CD4-positive, alpha-beta T cell treated with Interleukin-6 for 4 hours (primary cell): ENCODE measurements around the gene TRAPPC11.
A peak's percentile ranks its signal among the peaks of the same experiment; 100 is the strongest.
"Not testable (repeated sequence)": the region's sequence is repeated elsewhere in the genome, so short reads cannot be mapped to it uniquely, and the experiment has no call there.

Source experiments
- DNase-seq: peaks from one replicate; pipeline ENCODE4 v3.0.0-alpha.2; 2020; ENCODE audit warnings: mixed read lengths

TRAPPC11 gene

DNA sequence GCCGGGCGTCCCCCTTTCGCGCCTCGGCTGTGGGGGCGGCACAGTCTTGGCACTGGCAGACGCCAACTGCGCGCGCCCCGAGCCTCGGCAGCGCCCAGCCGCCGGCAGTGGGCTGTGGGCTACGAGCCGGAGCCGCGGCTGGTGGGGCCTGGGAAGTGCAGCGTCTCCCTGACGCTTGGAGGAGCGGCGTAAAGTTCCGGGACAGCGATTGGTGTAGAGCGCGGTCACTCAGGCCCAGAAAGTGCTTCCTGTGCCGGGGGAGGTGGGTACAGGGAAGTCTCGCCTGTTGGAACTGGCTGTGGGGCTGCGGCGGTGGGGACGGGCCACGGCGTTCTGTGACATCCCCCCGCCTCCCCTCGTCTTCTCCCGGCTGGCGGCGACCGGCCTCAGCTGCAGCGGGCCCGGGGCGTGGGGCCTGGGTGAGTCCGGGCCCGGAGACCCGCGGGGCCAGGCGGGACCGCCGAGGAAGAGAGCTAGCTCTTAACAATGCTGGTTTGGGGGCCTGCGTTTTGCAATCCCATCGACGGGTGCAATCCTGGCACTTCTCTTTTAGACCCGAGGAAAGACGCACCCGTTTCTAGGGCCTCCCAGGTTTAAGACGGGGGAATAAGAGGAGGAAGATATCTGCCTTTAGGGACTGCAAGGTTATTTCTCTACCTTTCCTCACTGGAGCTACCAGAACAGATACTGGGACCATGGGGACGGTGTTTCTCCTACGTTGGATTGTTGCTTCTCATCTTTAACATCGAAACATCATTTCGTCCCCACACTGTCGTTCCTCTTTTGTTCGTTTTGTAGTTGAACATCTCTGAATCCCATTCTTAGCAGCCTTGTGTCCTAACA, at the start of gene TRAPPC11, which contains the start of gene RWDD4:
TSS of gene TRAPPC11 (plus strand) at position 265 of the 843 bp plus-strand sequence. CDS start 4,575 bp downstream, outside the sequence.
TSS of gene RWDD4 (minus strand) at position 157 of the 843 bp plus-strand sequence. CDS start 233 bp downstream, outside the sequence.
- peak; percentile 95 for DNase-seq

DNA sequence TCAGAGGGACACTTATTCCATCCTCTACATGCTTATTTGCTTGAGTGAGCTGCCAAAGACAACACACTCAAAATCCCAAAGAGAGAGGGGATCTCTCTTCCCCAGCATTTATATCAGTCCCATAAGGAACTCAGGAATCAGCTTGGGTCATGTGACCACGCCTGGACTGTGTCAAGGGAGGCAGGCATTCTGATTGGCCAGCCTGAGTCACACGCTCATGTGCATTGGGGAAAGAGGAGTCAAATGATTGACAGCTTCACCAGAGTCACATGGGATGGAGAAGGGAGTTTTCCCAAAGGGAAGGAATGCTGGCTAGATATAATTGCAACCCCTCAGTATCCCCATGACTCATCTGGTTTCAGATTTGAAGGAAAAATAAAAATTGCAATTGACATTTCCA, 49.1 kb upstream of the TRAPPC11 start:
- no peak for DNase-seq

DNA sequence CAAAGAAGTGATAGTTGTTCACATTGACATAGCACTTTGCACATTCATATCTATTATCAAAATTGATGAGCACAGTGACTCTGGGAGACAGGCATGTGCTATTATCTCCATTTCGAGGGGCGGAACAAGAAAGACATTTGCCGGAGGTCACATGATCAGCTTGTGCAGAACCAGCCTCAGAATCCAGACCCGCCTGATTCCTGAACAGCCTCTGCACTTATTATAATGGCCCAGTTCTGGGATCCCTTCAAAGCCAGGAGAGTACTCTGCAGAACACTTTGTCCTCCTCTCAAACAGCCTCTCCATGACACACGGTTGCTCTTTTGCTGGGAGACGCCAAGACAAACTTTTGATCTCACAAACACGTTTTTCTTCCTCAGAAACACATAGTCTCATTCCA, 48.5 kb upstream of the TRAPPC11 start:
- no peak for DNase-seq

DNA sequence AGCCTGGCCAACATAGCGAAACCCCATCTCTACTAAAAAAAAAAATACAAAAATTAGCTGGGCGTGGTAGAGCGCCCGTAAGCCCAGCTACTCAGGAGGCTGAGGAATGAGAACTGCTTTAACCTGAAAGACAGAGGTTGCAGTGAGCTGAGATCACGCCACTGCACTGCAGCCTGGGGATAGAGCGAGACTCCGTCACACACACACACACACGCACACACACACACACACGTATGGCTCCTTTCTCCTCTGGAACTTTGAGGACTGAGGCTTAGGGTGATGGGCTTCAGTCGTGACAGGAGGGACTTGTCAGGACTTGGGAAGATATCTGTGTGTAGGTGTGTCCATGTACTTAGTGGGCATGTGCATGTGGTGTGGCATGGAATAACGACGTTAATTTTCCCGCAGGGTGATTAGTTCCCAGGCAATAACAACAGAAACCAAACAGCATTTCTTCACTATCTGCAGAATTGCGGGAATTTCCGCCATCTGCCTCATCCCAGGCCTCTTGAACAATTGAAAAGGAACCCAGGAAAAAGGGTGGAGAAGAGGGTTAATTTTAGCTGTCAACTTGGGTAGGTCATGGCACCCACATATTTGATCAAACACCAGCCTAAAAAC, 47.8 kb upstream of the TRAPPC11 start:
- DNase-seq: no peak

DNA sequence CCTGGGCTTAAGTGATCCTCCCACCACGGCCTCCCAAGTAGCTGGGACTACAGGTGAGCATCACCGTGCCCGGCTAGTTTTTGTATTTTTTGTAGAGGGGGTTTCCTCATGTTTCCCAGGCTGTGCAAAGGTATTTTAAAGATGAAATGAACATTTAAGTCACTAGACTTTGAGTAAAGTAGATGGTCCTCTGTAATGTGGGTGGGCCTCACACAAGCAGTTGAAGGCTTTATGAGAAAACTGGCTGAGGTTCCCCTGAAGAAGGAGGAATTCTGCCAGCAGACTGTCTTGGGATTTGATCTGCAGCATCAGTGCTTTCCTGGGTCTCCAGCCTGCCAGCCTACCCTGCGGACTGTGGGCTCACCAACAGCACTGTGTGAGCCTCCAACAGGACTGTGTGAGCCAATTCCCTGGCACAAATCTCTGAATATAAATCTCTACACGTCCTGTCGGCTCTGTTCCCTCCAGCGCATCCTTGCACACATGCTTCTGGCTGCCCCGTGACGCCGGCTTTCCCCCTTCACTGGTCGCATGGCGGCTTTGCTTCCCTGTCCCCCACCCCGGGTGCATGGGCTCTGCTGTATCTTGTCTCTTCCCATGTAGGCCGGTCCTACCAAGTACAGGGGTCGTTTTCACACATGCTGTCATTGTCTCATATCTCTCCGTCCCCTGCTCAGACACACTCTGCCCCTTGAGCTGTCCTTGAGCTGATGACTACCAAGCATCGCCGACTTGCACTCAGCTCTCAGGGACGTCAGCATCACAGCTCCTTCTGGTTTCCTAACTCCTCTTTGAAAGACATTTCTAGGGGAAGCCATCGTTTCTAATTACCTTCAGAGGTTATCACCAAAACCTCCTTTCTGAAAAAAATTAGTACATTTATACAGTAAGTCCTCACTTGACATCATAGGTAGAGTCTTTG, 46.5 kb upstream of the TRAPPC11 start:
- no peak for DNase-seq

DNA sequence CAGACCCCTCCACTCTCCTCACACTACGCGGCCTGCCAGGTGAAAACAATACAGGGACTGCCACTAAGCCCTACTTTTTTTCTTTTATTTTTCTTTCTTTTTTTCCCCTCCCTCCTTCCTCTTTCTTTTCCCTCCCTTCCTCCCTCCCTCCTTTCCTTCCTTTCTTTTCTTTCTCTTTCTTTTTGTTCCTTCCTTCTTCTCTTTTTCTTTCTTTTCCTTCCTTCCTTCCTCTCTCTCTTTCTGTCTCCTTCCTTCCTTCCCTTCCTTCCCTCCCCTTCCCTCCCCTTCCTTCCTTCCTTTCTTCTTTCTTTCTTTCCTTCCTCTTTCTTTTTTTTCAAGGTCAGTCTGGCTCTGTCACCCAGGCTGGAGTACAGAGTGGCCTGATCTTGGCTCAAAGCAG, 42.0 kb upstream of the TRAPPC11 start:
- DNase-seq: no peak

DNA sequence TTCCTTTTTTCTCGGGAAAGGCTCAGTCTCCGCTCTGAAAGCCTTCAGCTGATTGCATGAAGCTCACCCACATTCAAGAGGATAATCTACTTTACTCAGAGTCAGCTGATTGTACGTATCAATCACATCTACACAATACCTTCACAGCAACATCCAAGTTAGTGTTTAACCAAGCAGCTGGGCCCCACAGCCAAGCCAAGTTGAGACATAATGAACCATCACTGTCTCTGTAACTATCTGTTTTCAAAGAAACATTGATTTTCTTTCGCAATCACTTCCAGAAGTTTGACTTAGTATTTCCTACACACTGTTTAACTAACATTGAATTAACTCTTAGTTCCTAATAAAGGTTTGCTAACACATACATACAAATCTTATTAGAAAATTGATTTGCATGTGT, 40.4 kb upstream of the TRAPPC11 start:
- DNase-seq: no peak

DNA sequence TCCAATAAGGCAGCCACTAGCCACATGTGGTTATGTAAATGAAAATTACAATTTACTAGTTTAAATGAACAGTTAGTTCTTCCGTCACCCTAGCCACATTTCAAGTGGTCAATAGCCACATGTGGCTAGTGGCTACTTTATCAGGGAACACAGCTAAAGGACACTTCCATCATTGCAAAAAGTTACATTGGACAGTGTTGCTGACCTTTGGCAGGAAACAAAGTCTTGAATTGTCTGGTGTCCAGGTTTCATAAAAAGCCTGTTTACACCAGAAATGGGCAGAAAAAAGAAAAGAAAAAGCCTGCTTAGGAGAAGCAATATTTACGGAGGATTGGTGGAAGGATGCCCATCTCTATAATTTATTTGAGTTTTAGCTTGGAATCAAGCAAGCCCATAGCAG, 38.7 kb upstream of the TRAPPC11 start:
- no peak for DNase-seq

DNA sequence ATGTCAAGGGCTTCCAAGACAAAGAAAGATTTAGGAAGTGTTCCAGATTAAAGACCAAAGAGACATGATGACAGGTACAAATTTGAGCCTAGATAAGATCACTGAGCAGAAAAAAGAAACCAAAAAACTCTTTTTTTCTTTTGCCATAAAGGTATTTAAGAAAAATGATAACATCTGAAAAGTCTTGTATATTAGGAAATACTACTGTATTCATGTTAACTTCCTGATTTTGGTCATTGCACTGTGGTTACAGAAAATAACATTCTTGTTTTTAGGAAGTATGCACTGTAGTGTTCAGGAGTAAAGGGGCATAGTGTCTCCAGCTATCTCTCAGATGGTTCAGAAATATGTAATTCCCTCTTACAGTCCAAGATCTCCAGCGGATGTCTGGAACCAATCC, 37.2 kb upstream of the TRAPPC11 start:
- DNase-seq: no peak

DNA sequence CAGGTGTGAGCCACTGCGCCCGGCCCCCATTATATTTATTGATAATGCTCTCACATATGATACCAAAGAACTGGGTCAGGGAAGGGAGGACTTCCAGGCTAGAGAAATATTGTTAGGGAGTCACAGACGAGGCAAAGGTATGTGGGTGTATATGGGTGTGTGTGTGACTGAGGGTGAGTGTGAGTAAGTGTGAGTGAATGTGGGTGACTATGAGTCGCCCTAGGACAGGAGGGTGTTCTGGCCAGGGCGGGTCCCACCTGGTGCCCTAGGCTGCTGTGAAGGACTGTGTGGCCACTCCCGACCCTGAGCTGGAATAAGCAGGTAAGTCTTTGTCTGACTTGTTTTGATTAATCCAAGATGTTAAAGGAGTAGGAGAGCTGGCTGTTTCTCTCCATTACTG, 34.5 kb upstream of the TRAPPC11 start:
- no peak for DNase-seq

DNA sequence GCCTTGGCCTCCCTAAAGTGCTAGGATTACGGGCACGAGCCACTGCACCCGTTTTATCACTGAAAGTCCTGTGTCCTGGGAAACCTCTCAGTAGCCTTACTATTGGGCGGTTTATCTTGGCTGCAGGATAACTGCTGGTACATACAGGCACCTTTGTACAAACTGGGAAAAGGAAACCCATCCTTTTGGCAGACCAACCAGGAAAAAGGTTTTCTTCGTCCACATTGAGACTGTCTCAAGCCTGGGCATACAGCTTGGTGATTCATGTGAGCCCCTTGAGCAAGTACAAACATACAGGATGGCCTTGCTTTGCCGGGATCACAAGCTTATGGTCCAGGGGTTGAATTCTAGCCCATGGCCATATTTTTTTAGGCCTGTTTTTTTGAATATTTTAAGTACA, 32.9 kb upstream of the TRAPPC11 start:
- no peak for DNase-seq

DNA sequence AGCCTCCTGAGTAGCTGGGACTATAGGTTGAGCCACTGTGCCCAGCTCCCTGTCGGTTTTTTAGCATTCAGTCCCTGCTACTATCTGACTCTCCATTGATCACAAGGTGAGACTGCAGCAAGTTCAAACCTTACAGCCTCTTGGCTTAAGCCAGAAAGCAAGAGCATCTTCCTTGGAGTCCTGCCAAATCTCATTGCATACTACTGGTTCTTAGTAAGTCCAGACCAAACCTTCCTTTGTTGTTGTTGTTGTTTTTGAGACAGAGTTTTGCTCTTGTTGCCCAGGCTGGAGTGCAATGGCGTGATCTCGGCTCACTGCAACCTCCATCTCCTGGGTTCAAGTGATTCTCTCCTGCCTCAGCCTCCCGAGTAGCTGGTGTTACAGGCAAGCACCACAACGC, 31.8 kb upstream of the TRAPPC11 start:
- DNase-seq: not testable (repeated sequence)

DNA sequence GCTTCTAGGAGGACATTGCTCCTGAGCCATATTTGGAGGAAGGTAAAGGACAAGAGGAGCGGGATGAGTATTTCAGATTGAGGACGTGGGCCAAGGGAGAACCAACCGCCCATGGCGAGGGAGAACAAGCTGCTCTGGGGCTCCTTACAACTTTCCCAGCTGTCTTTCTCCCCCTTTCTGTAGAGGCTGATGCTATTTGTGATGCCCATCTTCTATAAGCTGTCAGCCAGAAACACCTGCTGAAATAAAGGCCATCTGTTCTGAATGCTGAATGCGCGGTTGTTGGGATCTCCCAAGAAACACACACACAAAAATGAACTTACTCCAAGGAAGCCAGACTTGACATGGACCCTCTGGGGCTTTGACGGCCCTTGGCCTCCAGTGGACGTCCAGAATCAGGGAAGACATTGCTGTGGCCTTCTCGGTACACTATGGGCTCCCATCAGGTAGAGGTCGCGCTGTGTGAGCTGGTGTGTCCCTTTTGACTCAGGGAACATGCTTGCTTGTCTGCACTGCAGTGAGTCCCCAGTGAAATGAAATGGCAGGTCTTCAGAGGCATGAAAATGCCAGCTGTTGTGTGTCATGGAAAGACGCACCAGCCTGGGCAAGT, 31.0 kb upstream of the TRAPPC11 start:
- DNase-seq: no peak

DNA sequence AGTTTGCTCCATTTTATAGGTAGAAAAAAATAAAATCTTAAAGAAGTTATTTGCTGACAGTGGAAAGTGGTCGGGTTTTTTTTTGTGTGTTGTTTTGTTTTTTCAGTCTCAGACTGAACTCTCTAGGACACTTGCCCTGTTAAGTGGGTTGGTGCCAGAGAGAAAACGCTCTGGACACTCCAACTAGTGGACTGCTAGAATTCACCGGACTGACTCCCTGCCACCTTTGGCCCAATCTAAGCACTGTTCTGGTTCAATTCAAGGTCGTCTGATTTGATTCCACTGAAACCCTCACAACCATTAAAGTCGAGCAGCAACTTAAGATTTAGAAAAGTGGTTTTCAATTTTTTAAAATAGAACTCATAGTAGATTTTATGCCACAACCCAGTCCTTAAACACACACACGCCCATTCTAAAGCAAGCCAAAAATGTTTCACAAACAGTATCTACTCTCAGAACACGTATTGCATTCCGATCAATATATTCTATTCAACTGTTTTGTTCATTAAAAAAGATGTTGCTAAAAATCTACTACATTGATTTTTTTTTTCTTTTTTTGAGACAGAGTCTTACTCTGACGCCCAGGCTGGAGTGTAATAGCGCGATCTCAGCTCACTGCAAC, 27.4 kb upstream of the TRAPPC11 start:
- DNase-seq: no peak

DNA sequence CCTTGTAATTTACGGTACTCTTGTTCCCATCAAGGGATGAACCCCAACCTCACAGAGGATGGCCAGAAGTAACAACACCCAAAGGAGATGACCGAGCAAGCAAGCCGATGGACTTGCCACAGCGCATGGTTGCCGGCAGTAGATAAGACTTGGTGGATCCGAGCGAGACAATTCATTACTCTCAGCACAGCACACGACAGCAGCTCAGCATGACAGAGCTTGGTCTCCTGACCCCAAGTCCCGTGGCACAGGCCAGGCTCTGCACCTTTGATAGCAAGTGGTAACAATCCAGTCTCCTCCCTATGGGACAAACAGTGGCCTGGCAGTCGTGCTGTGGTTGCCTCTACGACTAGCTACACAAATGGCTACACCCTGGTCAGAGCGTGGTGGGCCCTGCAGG, 26.4 kb upstream of the TRAPPC11 start:
- no peak for DNase-seq

DNA sequence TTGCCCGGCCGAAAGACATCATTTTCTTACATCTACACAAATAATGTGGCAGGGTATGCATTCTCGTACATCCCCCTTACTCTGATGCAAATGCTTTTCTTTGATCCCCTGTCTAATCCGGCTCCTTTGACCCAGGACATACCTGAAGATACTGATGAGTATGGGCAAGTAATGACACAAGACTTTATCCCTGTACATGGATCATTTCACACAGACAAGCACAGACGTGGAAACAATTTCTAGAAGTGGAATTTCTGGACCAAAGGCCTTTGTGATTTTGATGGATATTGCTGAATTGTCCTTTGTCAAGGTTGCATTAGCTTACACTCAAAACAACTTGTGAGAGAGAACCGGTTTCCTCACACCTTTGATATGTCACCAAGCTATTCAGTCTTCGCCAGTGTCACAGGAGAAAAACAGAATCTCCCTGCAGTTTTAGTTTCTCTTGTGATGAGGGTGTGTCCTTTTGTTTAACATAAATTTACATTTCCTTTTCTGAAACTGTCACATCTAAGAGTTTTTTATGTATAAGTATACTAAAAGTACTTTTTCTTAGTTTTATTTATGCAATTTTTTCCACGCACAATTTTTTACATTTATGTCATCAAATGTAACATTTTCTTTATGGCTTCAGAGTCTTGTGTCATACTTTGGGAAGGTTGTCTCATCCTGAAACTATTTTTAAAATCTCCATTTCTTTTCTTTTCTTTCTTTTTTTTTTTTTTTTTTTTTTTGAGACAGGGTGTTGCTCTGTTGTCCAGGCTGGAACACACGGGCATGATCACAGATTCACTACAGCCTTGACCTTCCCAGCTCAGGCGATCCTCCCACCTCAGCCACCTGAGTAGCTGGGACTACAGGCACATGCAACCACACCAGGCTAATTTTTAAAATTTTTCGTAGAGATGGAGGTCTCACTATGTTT, 25.4 kb upstream of the TRAPPC11 start:
- no peak for DNase-seq

DNA sequence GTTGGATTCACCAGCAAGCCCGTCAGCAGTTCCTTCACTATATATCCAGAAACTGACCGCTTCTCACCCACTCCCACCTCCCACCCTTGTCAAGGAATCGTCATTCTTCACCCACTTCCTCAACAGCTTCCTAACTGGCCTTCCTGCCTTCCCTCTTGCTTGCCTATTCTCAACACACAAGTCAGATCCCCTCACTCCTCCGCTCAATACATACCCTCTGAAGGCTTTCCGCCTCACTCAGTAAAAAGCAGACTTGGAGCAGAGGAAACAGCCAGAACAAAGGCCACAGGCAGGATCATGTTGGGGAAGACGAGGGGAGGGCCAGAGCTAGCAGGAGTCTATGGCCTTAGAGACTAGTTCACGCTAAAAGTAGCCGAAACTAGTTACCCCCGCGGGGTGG, 23.8 kb upstream of the TRAPPC11 start:
- no peak for DNase-seq

DNA sequence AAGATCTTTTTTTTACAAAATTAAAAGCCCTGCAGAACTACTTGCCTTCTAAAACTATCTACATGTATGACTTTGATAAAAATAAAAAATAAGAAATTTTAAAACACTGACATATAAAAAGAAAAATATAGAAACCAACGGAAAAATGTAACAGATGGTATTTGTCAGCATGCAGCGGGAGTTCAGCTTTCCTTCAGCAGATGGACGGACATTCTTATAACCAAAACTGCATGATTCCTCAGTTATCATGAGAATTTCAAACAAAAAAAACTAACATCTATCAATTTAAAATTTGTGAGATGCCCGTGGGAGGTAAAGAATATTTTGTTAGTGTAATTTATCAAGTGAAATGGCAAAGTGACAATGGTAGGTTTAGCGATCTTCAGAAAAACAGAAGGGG, 23.4 kb upstream of the TRAPPC11 start:
- no peak for DNase-seq

DNA sequence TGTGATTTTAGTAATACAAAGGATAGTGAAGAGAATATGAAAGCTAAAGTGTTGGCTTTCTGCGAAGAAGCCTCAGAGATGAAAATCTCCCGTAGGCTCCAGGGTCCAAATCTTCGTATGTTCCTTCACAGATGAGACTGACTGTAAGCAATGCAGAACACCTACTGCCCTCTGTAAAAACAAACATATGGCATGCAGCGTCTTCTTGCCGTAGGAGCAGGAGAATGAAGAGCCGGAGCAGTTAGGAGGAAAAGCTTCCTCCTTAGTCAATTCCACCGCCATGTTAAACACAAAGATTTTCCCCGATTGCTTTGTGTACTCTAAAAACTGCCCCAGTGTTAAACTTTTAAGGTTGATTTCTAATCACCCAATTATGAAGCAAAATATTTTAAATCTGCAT, 22.6 kb upstream of the TRAPPC11 start:
- no peak for DNase-seq

DNA sequence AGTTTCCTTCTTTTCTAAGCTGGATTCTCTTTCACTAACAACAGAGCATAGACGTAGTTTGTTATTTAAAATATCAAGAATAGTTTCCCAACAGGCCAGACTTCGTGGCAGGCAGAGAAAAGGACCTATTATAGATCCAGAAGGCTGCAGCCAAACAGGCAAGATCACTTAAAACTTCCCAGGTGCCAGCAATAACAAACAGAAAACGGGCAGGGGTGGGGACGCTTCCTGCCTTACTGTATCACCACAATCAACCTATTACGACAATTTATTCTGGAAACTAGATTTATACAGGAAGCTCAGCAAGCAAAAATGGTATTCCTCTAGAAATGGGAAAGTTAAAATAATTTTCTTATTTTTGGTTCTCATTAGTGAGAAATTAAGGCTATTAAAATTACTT, 22.2 kb upstream of the TRAPPC11 start:
- no peak for DNase-seq

DNA sequence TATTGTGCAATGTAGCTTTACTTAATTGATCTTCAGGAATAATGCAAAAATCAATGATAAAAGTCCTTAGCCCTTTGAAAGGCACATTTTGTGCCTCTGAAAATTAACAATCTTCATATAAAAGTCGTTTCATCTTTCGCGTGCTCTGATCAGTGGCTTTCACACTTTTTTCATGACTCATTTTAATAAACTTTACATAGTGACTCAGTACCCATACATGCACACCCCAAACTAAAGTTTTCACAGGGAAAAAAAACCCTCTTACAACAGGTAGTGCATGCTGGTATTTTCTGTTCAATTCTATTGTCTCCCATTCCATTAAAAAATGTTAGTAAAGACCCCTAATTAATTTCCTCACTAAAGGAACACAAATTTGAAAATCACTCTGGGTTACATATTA, 21.6 kb upstream of the TRAPPC11 start:
- no peak for DNase-seq
